Measurements from ENCODE around the gene MAP3K14.
A peak's percentile ranks its signal among the peaks of the same experiment; 100 is the strongest.

Gene MAP3K14

GRCh38 chr17:45338996-45339535 lies 22.2 kb upstream of the MAP3K14 start:
- DNase-seq, result no peak

GRCh38 chr17:45338023-45338781 lies 21.4 kb upstream of the MAP3K14 start:
- DNase-seq, result no peak

- no peak for DNase-seq
Observed at GRCh38 chr17:45336390-45337182, 19.8 kb upstream of the MAP3K14 start.

GRCh38 chr17:45335721-45336120 lies 18.9 kb upstream of the MAP3K14 start:
- no peak for DNase-seq

GRCh38 chr17:45334701-45335677 lies 18.2 kb upstream of the MAP3K14 start:
- no peak for DNase-seq

- no peak for DNase-seq
Observed at GRCh38 chr17:45334231-45334630, 17.4 kb upstream of the MAP3K14 start.

- DNase-seq, result no peak
Observed at GRCh38 chr17:45333702-45334092, 16.9 kb upstream of the MAP3K14 start.

GRCh38 chr17:45332989-45333701 lies 16.3 kb upstream of the MAP3K14 start:
- DNase-seq, result no peak

GRCh38 chr17:45332505-45332904 lies 15.7 kb upstream of the MAP3K14 start:
- no peak for DNase-seq

GRCh38 chr17:45326626-45327025 lies 9.8 kb upstream of the MAP3K14 start:
- DNase-seq, result no peak

GRCh38 chr17:45325810-45326209 lies 9.0 kb upstream of the MAP3K14 start:
- DNase-seq, result no peak

- DNase-seq, result no peak
Observed at GRCh38 chr17:45324336-45324735, 7.5 kb upstream of the MAP3K14 start.

GRCh38 chr17:45322168-45322567 lies 5.3 kb upstream of the MAP3K14 start:
- no peak for DNase-seq

- DNase-seq, result no peak
Observed at GRCh38 chr17:45320931-45321461, 4.2 kb upstream of the MAP3K14 start.

GRCh38 chr17:45320349-45320930 lies 3.6 kb upstream of the MAP3K14 start:
- DNase-seq, result peak; percentile 37

- no peak for DNase-seq
Observed at GRCh38 chr17:45319239-45319703, 2.5 kb upstream of the MAP3K14 start.

GRCh38 chr17:45318561-45319230 lies 1.9 kb upstream of the MAP3K14 start:
- DNase-seq, result no peak

GRCh38 chr17:45317111-45317928 lies 500 bp upstream of the MAP3K14 start:
- DNase-seq, result peak; percentile 100

- peak; percentile 44 for DNase-seq
Observed at GRCh38 chr17:45315648-45316433, 979 bp downstream of the MAP3K14 start.

Data from CD4-positive, alpha-beta T cell treated with Interleukin-17A for 1 hour (primary cell).